Chondrocyte (in vitro differentiated cells): ENCODE measurements around the gene FBXW9. TPM values are rescaled to one million over a fixed set of nuclear protein-coding genes. Genes with fewer than 3 reads are reported as not detected.
"Not testable (repeated sequence)": the region's sequence is repeated elsewhere in the genome, so short reads cannot be mapped to it uniquely, and the experiment has no call there.

Source experiments
- DNase-seq: peaks from one replicate; pipeline ENCODE4 v3.0.0; 2021; ENCODE audit warnings: mixed read lengths, low spot score
- H3K27ac Mint-ChIP-seq: one replicate; pipeline ENCODE4 v1.8.0; 2021; ENCODE audit warnings: mild to moderate bottlenecking, moderate library complexity, mixed read lengths; ENCODE audit not compliant: unreplicated experiment
- H3K27me3 Mint-ChIP-seq: 2 replicates; pipeline ENCODE4 v1.8.0; 2021; ENCODE audit warnings: low read depth, mixed read lengths
- H3K36me3 Mint-ChIP-seq: 2 replicates; pipeline ENCODE4 v1.8.0; 2021; ENCODE audit warnings: low read depth, mixed read lengths
- H3K4me1 Mint-ChIP-seq: 2 replicates; pipeline ENCODE4 v1.8.0; 2021; ENCODE audit warnings: low read depth, mild to moderate bottlenecking, mixed read lengths
- H3K4me3 Mint-ChIP-seq: one replicate; pipeline ENCODE4 v1.8.0; 2021; ENCODE audit warnings: mild to moderate bottlenecking, moderate library complexity, mixed read lengths; ENCODE audit not compliant: unreplicated experiment
- H3K9me3 Mint-ChIP-seq: 2 replicates; pipeline ENCODE4 v1.8.0; 2021; ENCODE audit warnings: low read depth, mixed read lengths
- CTCF ChIP-seq: fragments of 200-600 bp; sonication (generic); IDR thresholded peaks from 2 replicates; pipeline ENCODE4 v1.5.0; 2021; ENCODE audit warnings: antibody characterized with exemption, mild to moderate bottlenecking, moderate library complexity
- total RNA-seq: library from RNA; stranded (reverse); gene quantifications from 3 replicates; pipeline ENCODE4 v1.2.1, GENCODE V29; 2021

FBXW9 gene
- total RNA-seq, 1 donor from 2014 or later: 5.0 TPM

- peak overlapping the region; percentile 98 for H3K27ac Mint-ChIP-seq
- H3K27me3 Mint-ChIP-seq: no peaks in the 10 kb centered on the region
- TF ChIP-seq CTCF: no peak
- no peaks in the 10 kb centered on the region for H3K9me3 Mint-ChIP-seq
- peaks cover 39% of the 10 kb centered on the region for H3K4me1 Mint-ChIP-seq
- peaks cover 8% of the 10 kb centered on the region for H3K36me3 Mint-ChIP-seq
- no peak for DNase-seq
- H3K4me3 Mint-ChIP-seq: peak overlapping the region; percentile 97
Observed at GRCh38 chr19:12720851-12721655, 24.6 kb upstream of the FBXW9 start.

- Mint-ChIP-seq H3K27me3 (no peaks in the 10 kb centered on the region), H3K4me3 (peak overlapping the region; percentile 75), H3K36me3 (peaks cover 8% of the 10 kb centered on the region), H3K27ac (peak overlapping the region; percentile 85), H3K4me1 (peaks cover 39% of the 10 kb centered on the region), H3K9me3 (no peaks in the 10 kb centered on the region)
- no peak for TF ChIP-seq CTCF
- no peak for DNase-seq
Observed at GRCh38 chr19:12720296-12720695, 23.9 kb upstream of the FBXW9 start.

GRCh38 chr19:12715929-12716328 lies 19.5 kb upstream of the FBXW9 start:
- H3K4me3 Mint-ChIP-seq: no peak overlapping the region

GRCh38 chr19:12715102-12715501 lies 18.7 kb upstream of the FBXW9 start:
- Mint-ChIP-seq H3K36me3 (peaks cover 30% of the 10 kb centered on the region), H3K4me1 (peaks cover 8% of the 10 kb centered on the region), H3K4me3 (no peak overlapping the region), H3K27ac (no peak overlapping the region), H3K9me3 (no peaks in the 10 kb centered on the region), H3K27me3 (no peaks in the 10 kb centered on the region)
- TF ChIP-seq CTCF: no peak
- peak; percentile 92 for DNase-seq

More at GRCh38 chr19:12715929-12716328, 19.5 kb upstream of the FBXW9 start:
- peaks cover 14% of the 10 kb centered on the region for H3K4me1 Mint-ChIP-seq
- no peak for DNase-seq
- H3K27ac Mint-ChIP-seq: no peak overlapping the region
- no peak for TF ChIP-seq CTCF
- H3K36me3 Mint-ChIP-seq: peaks cover 23% of the 10 kb centered on the region
- H3K9me3 Mint-ChIP-seq: no peaks in the 10 kb centered on the region
- no peaks in the 10 kb centered on the region for H3K27me3 Mint-ChIP-seq

GRCh38 chr19:12713304-12713703 lies 16.9 kb upstream of the FBXW9 start:
- not testable (repeated sequence) for H3K27ac Mint-ChIP-seq, H3K27me3 Mint-ChIP-seq, H3K4me3 Mint-ChIP-seq, H3K4me1 Mint-ChIP-seq, H3K9me3 Mint-ChIP-seq, DNase-seq
- peaks cover 29% of the 10 kb centered on the region for H3K36me3 Mint-ChIP-seq

- TF ChIP-seq CTCF: peak; percentile 73
- H3K27ac Mint-ChIP-seq, DNase-seq, H3K9me3 Mint-ChIP-seq, H3K4me1 Mint-ChIP-seq, H3K27me3 Mint-ChIP-seq, H3K4me3 Mint-ChIP-seq: not testable (repeated sequence)
- peaks cover 29% of the 10 kb centered on the region for H3K36me3 Mint-ChIP-seq
Observed at GRCh38 chr19:12712077-12712476, 15.6 kb upstream of the FBXW9 start.
